Measurements from ENCODE around the gene IDH1. TPM values are rescaled to one million over a fixed set of nuclear protein-coding genes. Genes with fewer than 3 reads are reported as not detected.

Gene IDH1
- total RNA-seq, result 100 to 1,000 TPM; 250 to 348 TPM

DNA sequence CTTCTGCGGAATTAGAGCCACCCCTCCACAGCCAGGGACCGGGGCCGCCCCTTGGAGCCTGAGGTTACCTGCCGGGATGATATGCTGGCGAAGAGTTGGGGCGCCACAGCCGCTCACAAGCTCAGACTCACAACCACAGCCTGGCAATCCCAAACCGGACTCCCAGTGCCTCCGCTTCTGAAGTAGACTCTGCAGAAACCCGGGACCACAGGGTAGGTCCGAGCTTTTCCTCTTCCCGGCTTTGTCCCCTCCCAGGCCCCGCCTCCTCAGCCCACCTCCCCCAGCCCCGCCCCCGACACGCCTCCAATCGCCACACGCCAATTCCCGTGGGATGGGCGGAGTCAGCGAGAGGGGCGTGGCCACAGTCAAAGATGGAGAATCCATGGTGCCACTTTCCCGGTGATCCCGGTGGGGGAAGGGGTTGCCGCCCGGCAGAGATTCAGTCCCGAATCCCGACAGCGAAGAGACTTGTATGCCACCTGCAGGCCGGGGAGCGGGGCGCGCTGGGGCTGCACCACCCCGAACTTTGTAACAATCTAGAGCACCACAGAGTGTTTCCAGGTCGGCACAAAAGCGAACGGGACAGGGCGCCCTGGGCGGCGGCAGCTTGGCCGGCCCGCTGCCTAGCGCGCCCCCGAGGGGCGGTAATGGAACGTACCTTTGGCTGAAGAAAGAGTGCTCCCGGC lies at the start of gene IDH1:
TSS of gene IDH1 (minus strand) at position 201 of the 686 bp plus-strand sequence. CDS start 3,520 bp downstream, outside the sequence.
- Histone ChIP-seq H3K36me3 (no peaks in the 10 kb centered on the region), H3K9ac (ENCODE audit: low read depth in 2 of 2, low read length in 2 of 2) (peak within 1 kb of the TSS; percentile 60 to 92), H3K9me3 (no peaks in the 10 kb centered on the region), H3K27me3 (no peaks in the 10 kb centered on the region), H3K27ac (peak within 1 kb of the TSS; percentile 90), H3K4me1 (peaks cover 5% of the 10 kb centered on the region), H3K4me3 (peak within 1 kb of the TSS; percentile 95)
- peak; percentile 100 for DNase-seq
- intact Hi-C loops (cut with DNase I), result loop anchor here (2.0 kb wide), 1 partner anchor 80 kb away; no protein-coding TSS in a partner anchor
- TF ChIP-seq, protein P1, sequence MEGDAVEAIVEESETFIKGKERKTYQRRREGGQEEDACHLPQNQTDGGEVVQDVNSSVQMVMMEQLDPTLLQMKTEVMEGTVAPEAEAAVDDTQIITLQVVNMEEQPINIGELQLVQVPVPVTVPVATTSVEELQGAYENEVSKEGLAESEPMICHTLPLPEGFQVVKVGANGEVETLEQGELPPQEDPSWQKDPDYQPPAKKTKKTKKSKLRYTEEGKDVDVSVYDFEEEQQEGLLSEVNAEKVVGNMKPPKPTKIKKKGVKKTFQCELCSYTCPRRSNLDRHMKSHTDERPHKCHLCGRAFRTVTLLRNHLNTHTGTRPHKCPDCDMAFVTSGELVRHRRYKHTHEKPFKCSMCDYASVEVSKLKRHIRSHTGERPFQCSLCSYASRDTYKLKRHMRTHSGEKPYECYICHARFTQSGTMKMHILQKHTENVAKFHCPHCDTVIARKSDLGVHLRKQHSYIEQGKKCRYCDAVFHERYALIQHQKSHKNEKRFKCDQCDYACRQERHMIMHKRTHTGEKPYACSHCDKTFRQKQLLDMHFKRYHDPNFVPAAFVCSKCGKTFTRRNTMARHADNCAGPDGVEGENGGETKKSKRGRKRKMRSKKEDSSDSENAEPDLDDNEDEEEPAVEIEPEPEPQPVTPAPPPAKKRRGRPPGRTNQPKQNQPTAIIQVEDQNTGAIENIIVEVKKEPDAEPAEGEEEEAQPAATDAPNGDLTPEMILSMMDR (IDR thresholded peaks at IDR 0.05), result peak; percentile 35

DNA sequence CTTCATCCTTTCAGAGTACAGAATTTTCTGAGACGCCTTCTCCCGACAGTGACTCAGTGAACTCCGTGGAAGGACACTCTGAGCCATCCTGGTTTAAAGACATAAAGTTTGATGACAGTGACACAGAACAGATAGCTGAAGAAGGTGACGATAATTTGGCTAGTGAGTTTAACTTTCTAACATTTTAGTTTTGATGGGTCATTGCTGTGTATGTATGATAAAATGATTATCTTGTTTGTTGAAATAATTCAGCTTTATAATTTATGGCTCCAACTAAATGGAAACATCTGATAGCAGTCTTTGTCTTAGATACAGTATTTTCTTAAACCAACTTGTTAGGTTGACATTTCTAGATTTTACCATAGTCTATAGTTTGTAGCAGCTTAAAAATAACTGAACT lies 49.3 kb upstream of the IDH1 start:
- H3K36me3 ChIP-seq, result peaks cover 20% of the 10 kb centered on the region

DNA sequence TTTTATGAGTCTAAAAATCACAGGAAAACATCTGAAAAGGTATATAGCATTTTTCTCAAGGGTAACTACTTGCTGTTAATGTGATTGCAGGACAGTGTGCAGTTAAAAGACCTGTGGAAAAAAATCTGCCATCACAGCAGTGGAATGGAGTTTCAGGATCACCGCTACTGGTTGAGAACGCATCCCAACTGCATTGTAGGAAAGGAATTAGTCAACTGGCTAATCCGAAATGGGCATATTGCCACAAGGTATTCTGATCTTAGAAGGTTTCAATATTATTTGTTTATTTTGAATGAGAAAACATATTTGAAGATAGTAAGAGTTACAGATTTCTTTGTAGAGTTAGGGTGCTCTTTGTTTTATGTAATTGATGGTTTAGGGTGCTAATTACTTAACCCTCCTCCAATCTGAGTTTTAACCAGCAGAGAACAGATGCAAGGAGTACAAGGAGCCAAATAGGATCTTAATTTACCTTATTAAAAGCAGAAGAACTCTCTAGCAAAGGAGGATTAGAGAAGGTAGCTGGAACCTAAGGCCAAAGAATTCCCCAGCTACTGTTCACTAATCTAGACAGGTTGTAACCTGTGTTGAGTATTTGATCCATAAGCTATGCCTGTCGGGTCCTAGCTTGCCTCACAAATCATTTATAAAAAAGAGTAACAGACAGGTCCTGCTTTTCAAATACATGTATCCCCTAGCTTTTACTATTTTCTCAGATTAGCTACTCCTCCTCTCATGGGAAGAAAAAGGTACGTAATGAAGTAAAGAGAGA lies 46.2 kb upstream of the IDH1 start:
- Histone ChIP-seq H3K36me3 (peaks cover 24% of the 10 kb centered on the region), H3K27ac (no peak overlapping the region), H3K9ac (ENCODE audit: low read depth in 2 of 2, low read length in 2 of 2) (no peak overlapping the region), H3K9me3 (no peaks in the 10 kb centered on the region), H3K4me1 (no peaks in the 10 kb centered on the region), H3K27me3 (no peaks in the 10 kb centered on the region), H3K4me3 (no peak overlapping the region)
- no peak for DNase-seq
- intact Hi-C loops (cut with DNase I), result no loop called here
- TF ChIP-seq, protein P1 (IDR thresholded peaks at IDR 0.05), result no peak

More for the DNA sequence above, 49.3 kb upstream of the IDH1 start:
- DNase-seq, result no peak
- Histone ChIP-seq H3K27me3 (no peaks in the 10 kb centered on the region), H3K9ac (ENCODE audit: low read depth in 2 of 2, low read length in 2 of 2) (no peak overlapping the region), H3K27ac (no peak overlapping the region), H3K9me3 (no peaks in the 10 kb centered on the region), H3K4me1 (no peaks in the 10 kb centered on the region), H3K4me3 (no peak overlapping the region)
- TF ChIP-seq, protein P1 (IDR thresholded peaks at IDR 0.05), result no peak
- intact Hi-C loops (cut with DNase I), result no loop called here

- Histone ChIP-seq H3K27ac (no peak overlapping the region), H3K9ac (ENCODE audit: low read depth in 2 of 2, low read length in 2 of 2) (no peak overlapping the region), H3K4me1 (no peaks in the 10 kb centered on the region), H3K4me3 (no peak overlapping the region), H3K27me3 (no peaks in the 10 kb centered on the region), H3K9me3 (no peaks in the 10 kb centered on the region), H3K36me3 (peaks cover 16% of the 10 kb centered on the region)
- intact Hi-C loops (cut with DNase I), result no loop called here
- DNase-seq, result no peak
- TF ChIP-seq, protein P1 (IDR thresholded peaks at IDR 0.05), result no peak
These were observed 43.1 kb upstream of the IDH1 start for GRCh38 chr2:208297961-208298360.

DNA sequence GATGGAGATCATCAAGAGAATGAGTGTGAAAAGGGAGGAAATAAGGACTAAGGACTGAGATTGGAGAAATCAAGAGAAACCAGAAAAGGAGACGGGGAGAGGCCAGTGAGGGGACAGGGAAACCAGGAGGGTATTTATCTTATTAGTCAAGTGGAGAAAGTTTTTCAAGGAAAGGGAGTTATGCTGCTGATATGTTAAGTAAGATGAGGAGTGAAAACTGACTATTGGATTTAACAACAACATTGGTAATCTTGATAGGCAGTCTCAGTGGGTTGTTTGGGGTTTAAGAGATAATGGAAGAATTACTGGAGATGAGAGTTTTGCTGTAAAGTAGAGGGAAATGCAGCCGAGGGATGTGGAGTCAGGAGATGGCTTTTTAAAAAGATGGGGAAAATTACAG lies 41.7 kb upstream of the IDH1 start:
- Histone ChIP-seq H3K9me3 (no peaks in the 10 kb centered on the region), H3K36me3 (peaks cover 12% of the 10 kb centered on the region), H3K4me3 (no peak overlapping the region), H3K9ac (ENCODE audit: low read depth in 2 of 2, low read length in 2 of 2) (no peak overlapping the region), H3K4me1 (no peaks in the 10 kb centered on the region), H3K27ac (no peak overlapping the region), H3K27me3 (no peaks in the 10 kb centered on the region)
- no peak for DNase-seq
- intact Hi-C loops (cut with DNase I), result no loop called here
- TF ChIP-seq, protein P1 (IDR thresholded peaks at IDR 0.05), result no peak

Data from colonic mucosa (tissue), 4 donors.